Brain pericyte (primary cell): ENCODE data around the gene TNRC6A.
"Not testable (repeated sequence)": the region's sequence is repeated elsewhere in the genome, so short reads cannot be mapped to it uniquely, and the experiment has no call there.

Experiments used
- DNase-seq: peaks from one replicate; pipeline ENCODE4 v3.0.0-alpha.2; 2012; ENCODE audit warnings: low read depth, low spot score

TNRC6A gene

DNA sequence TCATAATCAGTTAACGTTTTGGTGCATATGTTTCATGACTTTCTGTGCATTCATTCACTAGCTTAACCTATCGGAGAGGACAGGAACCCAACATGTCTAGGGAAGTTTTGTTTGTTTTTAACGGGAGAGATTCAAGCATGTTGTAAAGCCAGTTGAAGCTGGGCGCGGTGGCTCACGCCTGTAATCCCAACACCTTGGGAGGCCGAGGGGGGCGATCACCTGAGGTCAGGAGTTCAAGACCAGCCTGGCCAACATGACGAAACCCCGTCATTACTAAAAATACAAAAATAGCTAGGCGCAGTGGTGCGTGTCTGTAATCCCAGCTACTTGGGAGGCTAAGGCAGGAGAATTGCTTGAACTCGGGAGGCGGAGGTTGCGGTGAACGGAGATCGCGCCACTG lies 1.4 kb upstream of the TNRC6A start:
- no peak for DNase-seq

DNA sequence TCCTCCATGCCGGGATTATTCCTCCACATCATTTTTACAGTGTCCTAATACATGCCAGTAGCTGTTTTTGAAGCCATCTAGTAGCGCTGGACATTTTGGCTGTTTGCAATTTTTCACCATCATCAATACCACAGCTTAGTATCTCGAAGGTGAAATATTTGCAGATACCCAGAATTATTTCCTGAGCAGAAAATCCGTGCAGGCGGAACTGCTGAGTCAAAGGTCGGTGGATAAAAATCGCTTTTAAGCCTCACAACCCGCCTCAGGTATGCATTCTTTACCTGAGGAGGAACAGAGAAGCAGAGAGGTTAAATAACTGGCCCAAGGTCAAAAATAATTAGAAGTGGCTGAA lies 584 bp upstream of the TNRC6A start:
- DNase-seq, result no peak

DNA sequence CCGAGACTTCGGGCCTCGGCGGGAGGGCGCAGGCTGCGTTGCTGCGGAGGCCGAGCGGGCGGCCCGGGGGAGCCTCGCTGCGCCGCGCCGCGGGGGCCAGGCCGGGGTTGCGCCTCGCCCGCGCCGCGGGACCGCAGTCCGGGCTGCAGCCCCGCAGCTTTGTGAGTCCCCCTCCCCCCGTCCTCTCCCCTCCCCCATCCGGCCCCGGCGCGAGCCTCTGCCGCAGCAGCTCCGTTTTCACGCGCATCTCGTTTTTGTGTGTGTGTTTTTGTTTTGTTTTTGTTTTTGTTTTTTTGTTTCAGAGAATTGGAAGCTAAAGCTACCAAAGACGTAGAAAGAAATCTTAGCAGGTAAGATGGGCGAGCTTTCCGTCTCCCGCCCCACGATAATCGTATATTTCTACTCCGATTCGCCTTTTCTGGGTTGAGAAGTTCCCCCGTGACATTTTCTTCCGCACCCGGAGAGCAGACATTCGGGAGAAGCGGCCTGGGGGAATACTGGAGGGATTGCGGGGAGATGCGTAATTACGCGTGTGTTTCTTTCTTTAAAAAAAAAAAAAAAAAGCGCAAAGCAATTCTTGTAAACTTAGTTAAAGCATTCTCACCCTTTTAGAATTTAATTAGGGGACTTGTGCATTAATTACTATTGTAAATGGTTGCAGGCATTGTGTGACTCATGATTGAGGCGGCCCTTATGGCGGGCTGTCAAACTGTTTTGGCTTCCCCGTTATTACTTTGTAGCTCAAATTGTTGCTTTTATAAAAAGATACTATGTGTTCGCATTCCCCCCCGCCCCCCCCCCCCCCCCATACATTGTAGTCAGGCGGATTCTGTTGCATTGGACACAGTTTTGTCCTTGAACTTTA lies 732 bp downstream of the TNRC6A start:
- DNase-seq, result no peak

DNA sequence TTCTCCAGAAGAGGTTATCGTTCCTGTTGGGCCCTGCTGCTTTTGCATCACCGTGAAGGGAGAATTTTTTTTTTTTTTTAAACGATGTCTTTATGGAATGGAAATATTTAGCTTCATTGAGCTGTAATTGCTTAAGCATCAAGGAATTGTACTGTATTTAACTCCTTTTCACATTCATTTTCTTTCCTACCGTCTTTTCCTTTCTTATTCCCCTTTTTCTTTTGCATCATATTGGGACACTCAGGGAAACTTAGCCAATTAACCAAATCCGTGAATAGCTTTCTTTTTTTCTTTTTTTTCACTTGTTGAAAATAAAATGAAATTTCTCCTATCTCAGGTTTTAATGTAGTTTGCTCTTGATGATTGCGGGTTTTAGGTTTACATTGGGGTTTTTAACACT lies 1.5 kb downstream of the TNRC6A start:
- DNase-seq, result no peak

DNA sequence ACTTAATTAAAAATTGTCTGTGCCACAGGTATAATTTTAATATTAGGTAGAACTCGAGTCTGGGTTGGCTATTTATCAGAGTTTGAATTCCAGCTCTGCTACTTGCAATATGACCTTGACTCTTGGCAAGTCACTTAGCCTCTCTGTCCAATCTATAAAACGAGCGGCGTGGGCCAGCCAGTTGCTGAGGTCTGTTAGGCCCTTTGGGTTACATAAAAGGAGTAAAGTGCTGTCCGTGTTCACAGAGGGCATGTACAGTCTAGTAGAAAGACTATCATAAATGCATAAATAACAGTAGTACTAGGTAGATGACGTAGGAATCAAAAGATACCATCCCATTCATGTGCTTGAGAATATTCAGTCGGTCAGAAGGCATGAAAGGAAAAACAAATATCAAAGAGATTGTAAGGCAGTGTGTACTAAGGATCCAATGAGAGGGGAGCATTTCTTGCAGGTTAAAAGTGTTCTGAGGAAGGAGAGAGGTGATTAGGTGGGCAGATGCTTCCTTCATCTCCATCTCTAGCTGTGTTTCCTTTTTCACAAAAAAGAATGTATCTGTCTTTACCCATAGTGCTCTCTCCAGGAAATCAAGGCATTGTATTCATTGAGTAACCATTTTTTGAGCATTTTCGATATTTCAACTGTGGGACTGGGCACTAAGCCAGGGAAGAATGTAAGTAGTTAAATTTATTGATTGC lies 2.4 kb downstream of the TNRC6A start:
- no peak for DNase-seq

DNA sequence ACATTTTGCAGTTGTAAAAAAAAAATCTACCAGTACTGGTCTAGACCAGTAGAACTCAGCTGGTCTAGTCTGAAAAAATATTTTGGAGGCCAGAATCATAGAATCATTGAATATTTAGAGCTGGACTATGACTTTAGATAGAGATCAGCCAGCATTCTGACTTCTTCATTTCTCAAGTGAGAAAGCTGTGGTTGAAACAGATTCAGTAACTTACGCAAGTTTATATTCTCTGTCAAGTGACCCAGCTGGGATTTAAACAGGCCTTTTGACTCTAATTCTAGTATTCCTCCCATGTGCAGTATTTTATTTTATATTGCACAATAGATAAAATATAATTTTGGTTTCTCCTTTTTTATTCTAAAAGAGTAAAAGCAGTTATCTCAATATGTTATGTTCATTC lies 4.9 kb downstream of the TNRC6A start:
- no peak for DNase-seq

DNA sequence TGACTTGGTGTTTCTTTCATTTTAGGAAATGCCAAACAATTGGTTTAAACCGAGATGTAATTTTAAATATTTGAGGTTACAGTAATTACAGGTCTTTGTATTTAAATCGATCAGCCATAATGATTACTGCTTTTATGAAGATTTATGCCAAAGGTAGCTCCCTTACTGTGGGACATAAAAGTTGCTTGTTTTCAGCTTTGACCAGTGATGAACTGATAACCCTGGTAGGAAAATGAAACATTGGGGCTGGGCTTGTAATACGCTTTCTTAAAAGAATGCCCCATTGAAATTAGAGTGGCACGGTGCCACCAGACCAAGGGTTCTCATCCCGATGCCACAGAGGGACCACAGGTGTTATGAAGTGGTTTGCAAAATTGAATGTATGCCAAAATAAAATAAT lies 7.3 kb downstream of the TNRC6A start:
- no peak for DNase-seq

DNA sequence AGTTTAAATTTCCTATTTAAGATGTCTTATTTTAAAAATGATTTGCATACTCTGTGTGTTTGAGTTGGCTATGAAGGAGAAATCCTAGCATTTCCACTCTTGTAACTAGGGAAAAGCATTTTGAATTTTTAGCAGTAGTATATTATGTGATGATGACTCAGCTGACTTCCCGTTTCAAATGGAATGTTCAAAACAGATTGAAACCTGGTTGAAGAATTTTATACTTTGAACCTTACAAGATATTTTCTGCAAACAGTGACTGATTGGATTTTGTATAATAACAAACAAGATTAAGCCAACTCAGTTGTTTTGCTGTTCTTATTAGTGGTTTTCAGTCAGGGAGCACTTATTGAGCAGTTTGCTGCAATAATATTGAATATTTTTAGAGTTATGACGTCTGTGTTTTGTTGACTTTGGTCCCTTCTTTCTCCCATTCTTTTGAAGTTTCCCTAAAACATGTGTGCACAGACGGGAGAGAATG lies 8.0 kb downstream of the TNRC6A start:
- DNase-seq, result no peak

DNA sequence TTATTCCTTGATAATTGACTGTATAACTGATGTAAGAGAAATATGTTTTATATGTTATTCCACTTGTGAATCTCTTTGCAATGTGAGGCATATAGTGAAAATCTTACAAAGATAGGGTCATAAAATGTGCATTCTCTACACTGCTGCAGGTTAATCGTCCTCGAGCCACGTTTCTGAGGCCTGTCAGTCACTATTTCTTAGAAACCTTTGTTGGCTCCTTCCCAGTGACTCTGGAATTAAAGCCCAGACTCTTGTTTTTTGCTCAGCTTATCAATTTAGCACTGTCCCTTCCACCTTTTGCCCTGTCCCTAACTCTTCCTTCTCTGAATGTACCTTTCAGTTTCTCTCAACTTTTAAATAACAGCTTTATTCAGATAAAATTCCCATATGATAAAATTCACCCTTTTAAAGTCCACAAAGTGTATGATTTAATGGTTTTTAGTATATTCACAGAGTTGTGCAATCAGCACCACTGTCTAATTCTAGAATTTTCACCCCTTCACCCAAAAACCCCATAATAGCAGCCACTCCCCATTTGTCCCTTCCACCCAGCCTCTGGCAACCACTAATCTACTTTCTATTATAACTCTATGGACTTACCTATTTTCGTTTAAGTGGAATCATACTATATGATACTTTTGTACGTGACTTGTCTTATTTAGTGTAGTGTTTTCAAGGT lies 8.6 kb downstream of the TNRC6A start:
- no peak for DNase-seq

DNA sequence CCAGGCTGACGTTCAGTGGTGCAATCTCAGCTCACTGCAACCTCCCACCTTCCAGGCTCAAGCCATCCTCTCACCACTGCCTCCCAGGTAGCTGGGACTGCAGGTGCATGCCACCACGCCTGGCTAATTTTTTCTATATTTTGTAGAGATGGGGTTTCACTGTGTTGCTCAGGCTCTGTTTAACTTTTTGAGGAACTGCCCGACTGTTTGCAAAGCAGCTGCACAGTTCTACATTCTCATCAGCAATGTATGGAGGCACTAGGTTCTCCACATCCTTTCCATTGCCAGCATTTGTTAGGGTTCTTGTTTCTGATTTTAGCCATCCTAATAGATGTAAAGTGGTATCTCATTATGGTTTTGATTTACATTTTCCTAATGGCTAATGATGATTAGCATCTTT lies 9.4 kb downstream of the TNRC6A start:
- no peak for DNase-seq

DNA sequence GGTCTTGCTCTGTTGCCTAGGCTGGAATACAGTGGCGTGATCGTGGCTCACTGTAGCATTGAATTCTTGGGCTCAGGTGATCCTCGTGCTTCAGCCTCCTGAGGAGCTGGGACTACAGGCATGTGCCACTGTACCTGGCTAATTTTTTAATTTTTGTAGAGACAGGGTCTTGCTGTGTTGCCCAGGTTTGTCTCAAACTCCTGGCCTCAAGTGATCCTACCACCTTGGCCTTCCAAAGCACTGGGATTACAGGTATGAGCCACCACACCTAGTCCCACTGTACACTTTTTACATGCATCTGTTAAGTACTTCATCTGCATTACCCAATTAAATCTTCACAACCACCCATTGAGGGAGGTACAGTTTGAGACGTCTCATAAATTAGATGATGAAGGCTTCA lies 12.4 kb downstream of the TNRC6A start:
- no peak for DNase-seq

DNA sequence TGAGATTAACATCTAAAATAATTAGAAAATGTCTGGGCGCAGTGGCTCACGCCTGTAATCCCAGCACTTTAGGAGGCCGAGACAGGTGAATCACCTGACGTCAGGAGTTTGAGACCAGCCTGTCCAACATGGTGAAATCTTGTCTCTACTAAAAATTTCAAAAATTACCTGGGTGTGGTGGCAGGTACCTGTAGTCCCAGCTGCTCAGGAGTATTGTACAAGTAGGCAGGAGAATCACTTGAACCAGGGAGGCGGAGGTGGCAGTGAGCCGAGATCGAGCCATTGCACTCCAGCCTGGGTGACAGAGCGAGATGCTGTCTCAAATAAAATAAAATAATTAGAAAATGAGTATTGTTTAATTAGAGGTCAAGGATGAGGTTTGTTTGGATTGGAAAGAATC lies 13.2 kb downstream of the TNRC6A start:
- DNase-seq, result not testable (repeated sequence)

DNA sequence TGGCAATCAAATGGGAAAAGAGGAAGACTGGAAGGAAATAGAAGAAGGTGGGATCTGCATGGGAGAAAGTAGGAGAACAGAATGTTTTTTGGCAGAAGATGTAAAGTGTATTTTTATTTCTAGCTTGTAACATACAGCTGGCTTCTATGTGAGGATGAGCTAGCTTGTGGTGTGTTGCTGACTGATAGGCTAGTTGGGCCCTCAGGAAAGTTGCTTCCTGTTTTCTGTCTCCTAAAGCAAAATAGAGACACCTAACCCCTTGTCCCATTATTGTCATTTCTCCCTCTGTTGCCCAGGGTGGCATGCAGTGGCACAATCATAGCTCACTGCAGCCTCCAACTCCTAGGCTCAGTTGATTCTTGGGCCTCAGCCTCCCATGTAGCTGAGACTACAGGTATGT lies 15.9 kb downstream of the TNRC6A start:
- DNase-seq, result no peak

DNA sequence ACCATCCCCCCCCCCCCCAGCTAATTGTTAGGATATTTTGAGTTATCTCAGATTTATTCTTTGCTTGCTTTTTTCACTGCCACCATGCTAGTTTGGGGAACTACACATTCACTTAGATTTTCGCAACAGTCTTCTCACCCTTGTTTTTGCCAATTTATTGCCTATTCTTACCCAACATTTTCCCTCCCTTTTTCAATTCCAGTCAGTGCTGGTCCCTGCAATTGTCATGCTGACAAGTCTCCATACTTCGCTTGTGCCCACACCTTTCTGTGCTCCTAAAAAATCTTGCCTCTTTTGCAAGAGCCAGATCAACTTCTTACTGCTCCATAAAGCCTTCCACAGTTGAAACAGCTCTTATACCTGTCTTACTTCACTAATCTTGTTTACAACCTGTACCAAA lies 16.3 kb downstream of the TNRC6A start:
- DNase-seq, result no peak

DNA sequence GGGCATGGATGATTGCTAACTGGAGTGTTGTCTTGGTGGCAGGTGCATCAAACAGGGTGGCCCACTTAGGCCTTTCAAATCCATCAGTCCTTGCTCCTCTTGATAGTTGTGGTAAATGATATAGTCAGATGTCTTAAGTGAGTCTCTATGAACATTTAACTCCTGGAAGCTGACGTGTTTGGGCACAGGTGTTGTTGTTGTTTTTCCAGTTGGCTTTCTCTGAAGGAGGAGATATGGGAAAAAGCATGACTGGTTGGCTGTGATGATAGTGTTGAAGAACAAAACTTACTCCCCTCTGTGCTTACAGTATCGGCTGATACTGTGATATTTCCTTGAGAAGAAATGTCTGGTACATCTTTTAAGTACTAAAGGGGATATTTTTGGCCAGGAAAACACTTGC lies 18.0 kb downstream of the TNRC6A start:
- DNase-seq, result no peak

DNA sequence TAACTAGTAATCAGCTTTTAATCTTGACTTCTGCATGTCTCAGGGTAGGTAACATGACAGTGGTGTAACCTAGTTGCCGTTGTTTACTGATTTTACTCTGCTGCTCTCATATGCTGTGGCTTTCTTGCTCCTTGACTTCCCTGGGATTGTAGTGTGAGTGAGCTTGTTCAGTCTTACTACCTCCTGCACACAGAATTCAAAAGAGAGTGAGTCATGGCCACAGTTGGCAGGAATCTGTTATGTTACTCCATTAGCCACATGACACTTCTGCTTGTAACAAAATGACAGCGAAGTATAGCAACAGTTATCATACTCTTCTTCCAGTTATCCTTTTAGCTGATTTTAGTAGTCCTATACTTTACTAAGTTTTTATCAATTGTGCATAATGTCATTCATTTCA lies 18.8 kb downstream of the TNRC6A start:
- DNase-seq, result peak; percentile 30

DNA sequence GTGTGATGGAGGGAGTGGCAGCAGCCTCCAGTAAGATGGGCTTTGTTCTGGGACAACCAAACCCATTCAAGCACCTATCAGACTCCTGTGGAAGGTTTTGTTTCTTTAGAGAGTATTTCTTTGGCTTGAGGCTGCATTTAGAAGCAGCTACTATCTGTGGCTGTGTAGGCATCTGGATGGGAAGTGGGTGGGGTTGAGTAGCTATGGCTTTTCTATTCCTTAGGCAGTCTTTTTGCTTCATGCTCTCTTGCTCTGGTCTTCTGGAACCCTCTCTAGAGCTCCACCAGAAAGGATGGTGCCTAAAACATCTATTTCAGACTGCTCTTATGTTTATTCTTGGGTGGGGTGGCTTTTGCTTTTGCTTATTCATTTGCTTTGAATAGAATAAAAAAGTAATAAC lies 19.9 kb downstream of the TNRC6A start:
- no peak for DNase-seq

DNA sequence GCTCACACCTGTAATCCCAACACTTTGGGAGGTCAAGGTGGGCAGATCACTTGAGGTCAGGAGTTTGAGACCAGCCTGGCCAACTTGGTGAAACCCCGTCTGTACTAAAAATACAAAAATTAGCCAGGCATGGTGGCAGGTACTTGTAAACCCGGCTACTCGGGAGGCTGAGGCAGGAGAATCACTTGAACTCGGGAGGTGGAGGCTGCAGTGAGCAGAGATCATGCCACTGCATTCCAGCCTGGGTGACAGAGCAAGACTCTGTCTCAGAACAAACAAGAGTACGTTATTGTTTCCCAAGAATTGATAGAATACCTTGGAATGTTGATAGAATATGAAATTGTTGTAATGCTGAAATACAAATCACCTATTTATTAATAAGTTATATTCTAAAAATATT lies 20.4 kb downstream of the TNRC6A start:
- DNase-seq, result not testable (repeated sequence)

DNA sequence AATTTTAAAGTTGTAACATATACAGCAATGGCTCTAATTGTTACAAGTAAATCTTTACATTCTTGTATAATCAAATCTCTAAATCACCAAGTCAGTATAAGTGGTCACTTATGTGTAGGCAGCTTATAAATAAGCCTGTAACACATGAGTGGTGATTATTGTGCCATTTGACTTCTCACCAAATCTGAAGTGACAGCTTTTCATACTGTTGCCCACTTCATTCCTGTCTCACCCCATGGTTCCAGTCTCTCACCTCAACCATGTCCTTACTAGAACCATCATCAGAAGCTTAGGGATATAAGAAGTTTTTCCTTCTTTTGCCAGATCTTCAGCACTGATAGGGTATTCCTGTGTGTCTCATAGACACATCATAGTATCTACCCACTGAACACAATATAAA lies 23.5 kb downstream of the TNRC6A start:
- DNase-seq, result no peak

DNA sequence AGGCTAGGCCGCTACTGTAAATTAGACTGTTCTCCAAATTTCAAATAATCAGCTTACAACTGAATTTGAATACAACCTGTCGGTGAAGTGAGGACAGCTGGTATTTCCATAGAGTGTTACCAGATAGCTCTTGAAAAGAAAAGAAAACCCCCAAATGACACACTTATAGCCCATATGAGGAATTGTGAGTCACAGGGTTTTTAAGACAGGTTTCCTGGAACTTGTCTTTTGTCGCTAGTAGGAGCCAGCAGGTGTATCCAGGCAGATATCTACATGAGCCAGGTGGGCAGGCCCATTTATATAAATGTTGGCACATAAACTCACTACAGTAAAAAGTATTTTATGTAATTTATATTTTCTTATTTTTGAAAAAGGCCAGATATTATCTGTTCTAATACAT lies 24.0 kb downstream of the TNRC6A start:
- no peak for DNase-seq

DNA sequence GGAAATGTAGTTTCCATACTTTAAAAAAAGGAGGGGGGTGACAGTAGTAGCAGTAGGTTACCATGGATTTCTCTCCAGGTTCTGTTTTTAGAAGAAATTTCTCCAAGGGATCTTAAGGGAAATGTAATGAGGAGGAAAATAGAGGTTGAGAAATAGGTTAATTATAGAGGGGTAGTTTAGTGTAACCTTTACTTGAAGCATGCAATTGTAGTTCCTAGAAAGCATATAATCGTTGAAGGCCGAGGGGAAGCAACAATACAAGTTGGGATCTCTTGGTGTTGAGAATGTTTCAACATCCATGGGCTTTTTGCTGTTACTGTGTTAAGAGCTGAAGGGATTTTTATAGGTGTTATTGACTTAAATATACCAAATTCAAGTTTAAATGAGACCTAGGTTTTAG lies 25.1 kb downstream of the TNRC6A start:
- no peak for DNase-seq

DNA sequence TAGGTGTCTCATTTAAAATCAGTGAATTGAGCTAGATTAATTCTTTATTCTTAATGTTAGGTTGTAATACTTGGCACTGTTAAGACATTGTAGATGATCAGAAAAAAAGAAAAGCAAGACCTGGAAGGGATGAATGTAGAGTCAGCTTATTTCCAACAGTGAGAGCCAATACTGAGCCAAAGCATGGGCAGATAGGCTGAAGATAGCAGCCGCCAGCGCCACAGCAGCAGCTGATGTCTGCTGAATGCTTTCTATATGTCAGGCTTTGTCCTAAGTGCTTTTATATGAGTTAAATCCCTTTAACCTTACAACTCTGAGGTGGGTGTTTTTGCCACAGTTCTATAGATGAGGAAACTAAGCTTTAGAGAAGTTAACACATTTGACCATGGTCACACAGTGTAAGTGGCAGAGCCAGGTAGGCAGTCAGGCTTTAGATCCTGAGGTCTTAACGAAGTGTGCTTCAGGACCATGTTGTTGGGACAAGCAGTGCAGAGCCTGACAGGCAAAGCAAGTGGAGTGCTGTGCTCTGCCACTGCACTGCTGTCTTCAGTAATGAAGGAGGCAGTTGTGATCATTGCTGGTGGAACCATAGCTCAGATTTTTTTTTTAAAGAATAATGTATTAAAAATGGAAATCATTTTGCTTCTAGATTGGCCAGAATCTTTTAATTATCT lies 25.9 kb downstream of the TNRC6A start:
- no peak for DNase-seq
